Neural progenitor cell (in vitro differentiated cells): ENCODE results near the gene UGT1A4. TPM values are rescaled to one million over a fixed set of nuclear protein-coding genes. Genes with fewer than 3 reads are reported as not detected.

Source experiments
- DNase-seq: peaks from one replicate; pipeline ENCODE4 v3.0.0-alpha.2; 2016; ENCODE audit warnings: low spot score
- H2AFZ ChIP-seq: fragments of 200-600 bp; sonication (generic); replicated peaks from 2 replicates; pipeline ENCODE4 v1.6.1; 2016; ENCODE audit warnings: antibody characterized with exemption
- H3F3A ChIP-seq: fragments of 200-600 bp; sonication (generic); 2 replicates; pipeline ENCODE4 v1.6.1; 2016; ENCODE audit warnings: antibody characterized with exemption, low read depth
- H3K27ac ChIP-seq: fragments of 200-600 bp; sonication (generic); 2 replicates; pipeline ENCODE4 v1.5.1; 2016; ENCODE audit warnings: mild to moderate bottlenecking
- H3K27me3 ChIP-seq: fragments of 200-600 bp; sonication (generic); 2 replicates; pipeline ENCODE4 v1.6.1; 2016; ENCODE audit warnings: mild to moderate bottlenecking, moderate library complexity
- H3K36me3 ChIP-seq: fragments of 200-600 bp; sonication (generic); 2 replicates; pipeline ENCODE4 v1.5.1; 2016
- H3K4me1 ChIP-seq: fragments of 200-600 bp; sonication (generic); 2 replicates; pipeline ENCODE4 v1.6.1; 2016; ENCODE audit warnings: mixed run types
- H3K4me2 ChIP-seq: fragments of 200-600 bp; sonication (generic); 2 replicates; pipeline ENCODE4 v1.6.1; 2016
- H3K4me3 ChIP-seq: fragments of 200-600 bp; sonication (generic); 2 replicates; pipeline ENCODE4 v1.5.1; 2016
- H3K79me2 ChIP-seq: fragments of 200-600 bp; sonication (generic); 2 replicates; pipeline ENCODE4 v1.6.1; 2016; ENCODE audit warnings: low read depth
- H3K9ac ChIP-seq: fragments of 200-600 bp; sonication (generic); 2 replicates; pipeline ENCODE4 v1.6.1; 2016
- H3K9me3 ChIP-seq: fragments of 200-600 bp; sonication (generic); 2 replicates; pipeline ENCODE4 v1.5.1; 2016; ENCODE audit warnings: low read depth
- H4K20me1 ChIP-seq: fragments of 200-600 bp; sonication (generic); 2 replicates; pipeline ENCODE4 v1.6.1; 2016; ENCODE audit warnings: low read depth
- H3K27ac Mint-ChIP-seq: 3 replicates; pipeline ENCODE4 v1.8.0; 2021; ENCODE audit warnings: mixed read lengths
- H3K27me3 Mint-ChIP-seq: 2 replicates; pipeline ENCODE4 v1.8.0; 2022; ENCODE audit warnings: low read depth, mild to moderate bottlenecking, inconsistent platforms, moderate library complexity, mixed read lengths; ENCODE audit not compliant: insufficient read depth
- H3K36me3 Mint-ChIP-seq: 3 replicates; pipeline ENCODE4 v1.8.0; 2021; ENCODE audit warnings: mixed read lengths
- H3K4me1 Mint-ChIP-seq: 3 replicates; pipeline ENCODE4 v1.8.0; 2021; ENCODE audit warnings: mixed read lengths
- H3K4me3 Mint-ChIP-seq: 3 replicates; pipeline ENCODE4 v1.8.0; 2021; ENCODE audit warnings: mild to moderate bottlenecking, moderate library complexity, mixed read lengths
- H3K9me3 Mint-ChIP-seq: 3 replicates; pipeline ENCODE4 v1.8.0; 2020; ENCODE audit warnings: mixed read lengths
- EZH2 ChIP-seq: fragments of 200-600 bp; sonication (generic); IDR thresholded peaks from 2 replicates; pipeline ENCODE4 v1.6.1; 2017; ENCODE audit warnings: antibody characterized with exemption, mild to moderate bottlenecking, moderate library complexity
- EZH2phosphoT487 ChIP-seq: fragments of 200-600 bp; sonication (generic); IDR thresholded peaks from 2 replicates; pipeline ENCODE4 v1.6.1; 2017; ENCODE audit warnings: antibody characterized with exemption
- total RNA-seq: library from RNA; depleted of rRNA; stranded (reverse); fragments of >200 nt; gene quantifications from 2 replicates; pipeline ENCODE4 v1.2.3, GENCODE V29; 2015; ENCODE audit warnings: low replicate concordance
- TF ChIP-seq, protein P1 (sequence below): fragments of 200-600 bp; sonication (generic); IDR thresholded peaks from 2 replicates; pipeline ENCODE4 v1.5.1; 2017; ENCODE audit warnings: antibody characterized with exemption, mild to moderate bottlenecking

The UGT1A4 gene
- total RNA-seq, 1 donor from 2014 or later, result not detected

DNA sequence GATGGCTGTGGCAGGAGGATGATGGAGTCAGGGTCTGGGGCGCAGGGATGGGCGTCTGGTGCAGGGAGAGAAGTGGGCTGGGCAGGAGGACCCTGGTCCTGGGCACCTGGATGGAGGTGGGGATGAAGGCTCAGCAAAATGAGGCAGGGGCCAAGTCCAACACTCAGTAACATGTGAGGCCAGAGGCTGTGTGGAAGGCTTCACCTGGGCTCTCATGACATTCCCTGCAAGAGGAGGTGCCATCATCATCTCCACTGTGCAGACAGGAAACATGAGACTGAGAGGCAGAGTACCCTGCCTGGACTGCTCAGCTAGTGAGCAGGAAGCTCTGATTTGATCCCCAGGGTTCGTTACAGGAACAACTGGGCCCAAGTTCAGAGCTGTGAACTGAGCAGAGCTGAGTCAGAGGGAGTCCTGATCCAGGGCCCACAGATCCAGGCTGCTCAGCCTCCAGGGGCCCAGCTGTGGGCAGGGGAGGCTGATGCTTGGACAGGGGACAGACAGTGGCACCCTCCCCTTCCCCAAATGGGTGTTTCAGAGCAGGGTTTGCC, 98.9 kb downstream of the UGT1A4 start:
- Mint-ChIP-seq H3K36me3 (no peaks in the 10 kb centered on the region), H3K27me3 (peaks cover 4% of the 10 kb centered on the region), H3K4me3 (peak overlapping the region; percentile 65), H3K27ac (no peak overlapping the region), H3K9me3 (no peaks in the 10 kb centered on the region), H3K4me1 (peaks cover 10% of the 10 kb centered on the region)
- Histone ChIP-seq H3K79me2 (no peaks in the 10 kb centered on the region), H3F3A (no peaks in the 10 kb centered on the region), H3K36me3 (no peaks in the 10 kb centered on the region), H3K27me3 (no peaks in the 10 kb centered on the region), H3K27ac (no peak overlapping the region), H3K9me3 (no peaks in the 10 kb centered on the region), H2AFZ (no peak overlapping the region), H3K9ac (no peak overlapping the region), H3K4me3 (no peak overlapping the region), H3K4me1 (no peaks in the 10 kb centered on the region), H4K20me1 (no peaks in the 10 kb centered on the region), H3K4me2 (no peak overlapping the region)
- DNase-seq, result no peak
- TF ChIP-seq EZH2phosphoT487, result no peak
- TF ChIP-seq, protein P1, sequence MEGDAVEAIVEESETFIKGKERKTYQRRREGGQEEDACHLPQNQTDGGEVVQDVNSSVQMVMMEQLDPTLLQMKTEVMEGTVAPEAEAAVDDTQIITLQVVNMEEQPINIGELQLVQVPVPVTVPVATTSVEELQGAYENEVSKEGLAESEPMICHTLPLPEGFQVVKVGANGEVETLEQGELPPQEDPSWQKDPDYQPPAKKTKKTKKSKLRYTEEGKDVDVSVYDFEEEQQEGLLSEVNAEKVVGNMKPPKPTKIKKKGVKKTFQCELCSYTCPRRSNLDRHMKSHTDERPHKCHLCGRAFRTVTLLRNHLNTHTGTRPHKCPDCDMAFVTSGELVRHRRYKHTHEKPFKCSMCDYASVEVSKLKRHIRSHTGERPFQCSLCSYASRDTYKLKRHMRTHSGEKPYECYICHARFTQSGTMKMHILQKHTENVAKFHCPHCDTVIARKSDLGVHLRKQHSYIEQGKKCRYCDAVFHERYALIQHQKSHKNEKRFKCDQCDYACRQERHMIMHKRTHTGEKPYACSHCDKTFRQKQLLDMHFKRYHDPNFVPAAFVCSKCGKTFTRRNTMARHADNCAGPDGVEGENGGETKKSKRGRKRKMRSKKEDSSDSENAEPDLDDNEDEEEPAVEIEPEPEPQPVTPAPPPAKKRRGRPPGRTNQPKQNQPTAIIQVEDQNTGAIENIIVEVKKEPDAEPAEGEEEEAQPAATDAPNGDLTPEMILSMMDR, result no peak
- TF ChIP-seq EZH2, result no peak

DNA sequence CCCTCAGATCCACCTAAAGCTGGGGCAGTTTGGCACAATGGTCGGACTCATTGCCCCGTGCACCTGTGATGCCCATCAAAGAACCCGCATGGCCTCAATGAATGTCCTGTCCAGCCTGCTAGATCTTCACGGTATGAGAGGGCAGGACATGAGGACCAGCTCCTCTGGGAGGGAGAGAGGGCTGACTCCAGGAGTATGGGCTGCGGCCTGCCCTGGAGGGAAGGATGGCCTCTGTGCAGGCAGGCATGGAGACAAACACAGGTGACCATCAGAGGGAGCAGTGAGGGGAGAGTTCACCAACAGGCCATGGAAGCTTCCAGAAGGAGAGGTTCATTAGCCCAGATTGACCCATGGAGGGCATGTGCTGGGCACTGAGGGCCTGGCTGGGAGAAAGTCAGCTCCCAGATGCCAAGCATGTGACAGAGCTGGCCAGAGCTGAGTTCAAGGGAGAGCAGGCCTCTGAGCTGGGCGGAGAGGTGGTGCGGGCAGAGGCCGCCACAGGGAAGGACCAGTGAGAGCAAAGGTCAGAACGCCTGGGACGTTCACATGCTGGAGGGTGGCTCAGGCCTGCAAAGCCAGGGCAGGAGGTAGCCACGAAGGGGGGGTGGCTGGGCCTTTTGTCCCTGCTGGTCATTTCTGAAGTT, 99.6 kb downstream of the UGT1A4 start:
- Histone ChIP-seq H4K20me1 (no peaks in the 10 kb centered on the region), H2AFZ (no peak overlapping the region), H3K4me3 (no peak overlapping the region), H3K9ac (no peak overlapping the region), H3K79me2 (no peaks in the 10 kb centered on the region), H3K36me3 (no peaks in the 10 kb centered on the region), H3F3A (no peaks in the 10 kb centered on the region), H3K9me3 (no peaks in the 10 kb centered on the region), H3K4me1 (no peaks in the 10 kb centered on the region), H3K27me3 (no peaks in the 10 kb centered on the region), H3K4me2 (no peak overlapping the region), H3K27ac (no peak overlapping the region)
- TF ChIP-seq, protein P1, result no peak
- TF ChIP-seq EZH2phosphoT487 (no peak), EZH2 (no peak)
- H3K4me3 Mint-ChIP-seq, result no peak overlapping the region
- H3K27me3 Mint-ChIP-seq, result peaks cover 4% of the 10 kb centered on the region
- H3K27ac Mint-ChIP-seq, result no peak overlapping the region
- H3K36me3 Mint-ChIP-seq, result no peaks in the 10 kb centered on the region
- DNase-seq, result no peak
- peaks cover 10% of the 10 kb centered on the region for H3K4me1 Mint-ChIP-seq
- H3K9me3 Mint-ChIP-seq, result no peaks in the 10 kb centered on the region

- Histone ChIP-seq H3K79me2 (no peaks in the 10 kb centered on the region), H4K20me1 (no peaks in the 10 kb centered on the region), H3K27ac (no peak overlapping the region), H2AFZ (no peak overlapping the region), H3K36me3 (no peaks in the 10 kb centered on the region), H3K9ac (no peak overlapping the region), H3K4me3 (no peak overlapping the region), H3K4me1 (no peaks in the 10 kb centered on the region), H3K9me3 (no peaks in the 10 kb centered on the region), H3K27me3 (no peaks in the 10 kb centered on the region), H3F3A (no peaks in the 10 kb centered on the region), H3K4me2 (no peak overlapping the region)
- no peak for DNase-seq
- peaks cover 4% of the 10 kb centered on the region for H3K27me3 Mint-ChIP-seq
- H3K9me3 Mint-ChIP-seq, result no peaks in the 10 kb centered on the region
- H3K36me3 Mint-ChIP-seq, result no peaks in the 10 kb centered on the region
- TF ChIP-seq, protein P1, result no peak
- no peak for TF ChIP-seq EZH2phosphoT487
- TF ChIP-seq EZH2, result no peak
- no peak overlapping the region for H3K4me3 Mint-ChIP-seq
- H3K4me1 Mint-ChIP-seq, result peaks cover 10% of the 10 kb centered on the region
- no peak overlapping the region for H3K27ac Mint-ChIP-seq
These were observed 100.4 kb downstream of the UGT1A4 start for GRCh38 chr2:233818639-233819621.
